Activated CD4-positive, CD25-positive, alpha-beta regulatory T cell treated with anti-CD3 and anti-CD28 coated beads, Interleukin-2, amount 50 U/mL, for 16 hours (primary cell): Measurements from ENCODE around the gene SDCCAG8.
"Not testable (repeated sequence)": the region's sequence is repeated elsewhere in the genome, so short reads cannot be mapped to it uniquely, and the experiment has no call there.

ENCODE experiments used
- DNase-seq: peaks from one replicate; pipeline ENCODE4 v3.0.0-alpha.2; 2020; ENCODE audit warnings: low read depth, low spot score

The SDCCAG8 gene

GRCh38 chr1:243255791-243256512 lies at the start of gene SDCCAG8:
Gene SDCCAG8 (plus strand): TSS chr1:243256041. CDS start chr1:243256174, 133 bp downstream.
- peak; percentile 90 for DNase-seq

GRCh38 chr1:243211984-243212383 lies 43.9 kb upstream of the SDCCAG8 start:
- DNase-seq, result not testable (repeated sequence)

GRCh38 chr1:243213045-243213787 lies 42.6 kb upstream of the SDCCAG8 start:
- no peak for DNase-seq

GRCh38 chr1:243215276-243215875 lies 40.5 kb upstream of the SDCCAG8 start:
- not testable (repeated sequence) for DNase-seq

- no peak for DNase-seq
Measured at GRCh38 chr1:243216741-243217140, 39.1 kb upstream of the SDCCAG8 start.

- no peak for DNase-seq
Measured at GRCh38 chr1:243217349-243217748, 38.5 kb upstream of the SDCCAG8 start.

GRCh38 chr1:243218059-243218458 lies 37.8 kb upstream of the SDCCAG8 start:
- no peak for DNase-seq

- no peak for DNase-seq
Measured at GRCh38 chr1:243227622-243228021, 28.2 kb upstream of the SDCCAG8 start.

- DNase-seq, result no peak
Measured at GRCh38 chr1:243229526-243229925, 26.3 kb upstream of the SDCCAG8 start.

- no peak for DNase-seq
Measured at GRCh38 chr1:243230914-243231313, 24.9 kb upstream of the SDCCAG8 start.

- DNase-seq, result no peak
Measured at GRCh38 chr1:243233908-243234307, 21.9 kb upstream of the SDCCAG8 start.

- no peak for DNase-seq
Measured at GRCh38 chr1:243234978-243235647, 20.7 kb upstream of the SDCCAG8 start.

GRCh38 chr1:243236604-243237252 lies 19.1 kb upstream of the SDCCAG8 start:
- DNase-seq, result no peak

GRCh38 chr1:243244432-243244841 lies 11.4 kb upstream of the SDCCAG8 start:
- no peak for DNase-seq

- DNase-seq, result no peak
Measured at GRCh38 chr1:243246916-243247315, 8.9 kb upstream of the SDCCAG8 start.

- DNase-seq, result no peak
Measured at GRCh38 chr1:243247901-243248300, 7.9 kb upstream of the SDCCAG8 start.

GRCh38 chr1:243249214-243249613 lies 6.6 kb upstream of the SDCCAG8 start:
- no peak for DNase-seq

- DNase-seq, result no peak
Measured at GRCh38 chr1:243250102-243250501, 5.7 kb upstream of the SDCCAG8 start.

GRCh38 chr1:243251539-243251938 lies 4.3 kb upstream of the SDCCAG8 start:
- DNase-seq, result no peak

GRCh38 chr1:243253211-243253925 lies 2.5 kb upstream of the SDCCAG8 start:
- DNase-seq, result no peak

GRCh38 chr1:243253926-243254232 lies 2.0 kb upstream of the SDCCAG8 start:
- no peak for DNase-seq
